Measurements from ENCODE around the gene KLHDC8A.

KLHDC8A gene

DNA sequence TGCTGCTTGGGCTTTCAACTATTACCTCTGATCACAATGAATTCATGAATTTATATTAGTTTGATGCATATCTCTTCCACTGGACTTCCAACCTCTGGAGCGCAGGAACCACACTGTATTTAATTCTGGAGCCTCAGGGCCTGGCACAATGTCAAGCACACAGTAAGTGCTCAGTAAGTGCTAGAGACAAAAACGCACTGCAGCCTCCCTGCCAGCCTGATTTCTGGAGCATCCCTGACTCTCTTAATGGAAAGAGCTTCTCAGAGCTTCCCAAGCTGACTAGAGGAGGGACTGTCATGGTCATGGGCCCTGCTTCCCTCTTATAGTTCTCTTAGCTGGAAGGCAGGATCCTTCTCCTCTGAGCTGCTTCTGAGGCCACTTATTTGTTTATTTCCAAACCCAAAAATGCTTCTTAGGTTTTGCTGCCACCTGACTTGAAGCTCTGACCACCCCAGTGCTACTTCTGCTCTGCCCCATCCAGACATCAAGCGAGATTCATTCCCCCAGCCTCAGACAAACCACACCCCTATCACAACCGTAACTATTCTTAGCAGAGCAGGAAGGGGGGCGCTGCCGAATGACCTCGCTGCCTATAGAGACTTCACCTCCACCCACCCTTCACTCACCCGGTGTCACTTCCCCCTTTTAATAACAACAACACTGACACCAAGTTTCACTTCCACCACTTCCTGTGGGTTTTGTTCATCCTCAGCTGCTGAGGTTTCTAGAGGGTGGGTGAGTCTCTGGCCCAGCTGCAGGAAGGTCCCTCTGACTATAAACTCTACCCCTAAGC lies 68.8 kb downstream of the KLHDC8A start:
- TF ChIP-seq, protein P1, sequence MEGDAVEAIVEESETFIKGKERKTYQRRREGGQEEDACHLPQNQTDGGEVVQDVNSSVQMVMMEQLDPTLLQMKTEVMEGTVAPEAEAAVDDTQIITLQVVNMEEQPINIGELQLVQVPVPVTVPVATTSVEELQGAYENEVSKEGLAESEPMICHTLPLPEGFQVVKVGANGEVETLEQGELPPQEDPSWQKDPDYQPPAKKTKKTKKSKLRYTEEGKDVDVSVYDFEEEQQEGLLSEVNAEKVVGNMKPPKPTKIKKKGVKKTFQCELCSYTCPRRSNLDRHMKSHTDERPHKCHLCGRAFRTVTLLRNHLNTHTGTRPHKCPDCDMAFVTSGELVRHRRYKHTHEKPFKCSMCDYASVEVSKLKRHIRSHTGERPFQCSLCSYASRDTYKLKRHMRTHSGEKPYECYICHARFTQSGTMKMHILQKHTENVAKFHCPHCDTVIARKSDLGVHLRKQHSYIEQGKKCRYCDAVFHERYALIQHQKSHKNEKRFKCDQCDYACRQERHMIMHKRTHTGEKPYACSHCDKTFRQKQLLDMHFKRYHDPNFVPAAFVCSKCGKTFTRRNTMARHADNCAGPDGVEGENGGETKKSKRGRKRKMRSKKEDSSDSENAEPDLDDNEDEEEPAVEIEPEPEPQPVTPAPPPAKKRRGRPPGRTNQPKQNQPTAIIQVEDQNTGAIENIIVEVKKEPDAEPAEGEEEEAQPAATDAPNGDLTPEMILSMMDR (IDR thresholded peaks at IDR 0.05; ENCODE audit: extremely low read depth, missing control alignments): no peak
- peak; percentile 88 for DNase-seq (ENCODE audit: low spot score)

DNA sequence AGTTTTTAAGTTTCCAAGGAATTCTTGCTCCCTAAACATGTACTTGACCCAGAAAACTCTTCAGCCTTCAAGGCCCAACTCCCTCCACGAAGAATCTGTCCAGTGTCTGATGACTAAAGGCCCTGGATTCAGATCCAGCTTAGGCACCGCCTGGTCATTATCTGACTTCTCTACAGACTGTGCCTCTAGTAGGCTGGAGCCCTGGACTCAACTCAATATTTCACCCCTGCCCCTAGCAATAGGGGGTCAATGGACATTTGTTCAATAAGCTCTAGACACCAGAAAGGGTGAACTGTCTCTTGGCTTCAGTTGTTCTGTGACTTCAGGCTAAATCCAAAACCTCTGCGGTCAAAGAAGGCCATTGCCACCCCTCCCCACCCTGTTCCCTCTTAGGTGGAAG lies 69.6 kb downstream of the KLHDC8A start:
- DNase-seq (ENCODE audit: low spot score): no peak

DNA sequence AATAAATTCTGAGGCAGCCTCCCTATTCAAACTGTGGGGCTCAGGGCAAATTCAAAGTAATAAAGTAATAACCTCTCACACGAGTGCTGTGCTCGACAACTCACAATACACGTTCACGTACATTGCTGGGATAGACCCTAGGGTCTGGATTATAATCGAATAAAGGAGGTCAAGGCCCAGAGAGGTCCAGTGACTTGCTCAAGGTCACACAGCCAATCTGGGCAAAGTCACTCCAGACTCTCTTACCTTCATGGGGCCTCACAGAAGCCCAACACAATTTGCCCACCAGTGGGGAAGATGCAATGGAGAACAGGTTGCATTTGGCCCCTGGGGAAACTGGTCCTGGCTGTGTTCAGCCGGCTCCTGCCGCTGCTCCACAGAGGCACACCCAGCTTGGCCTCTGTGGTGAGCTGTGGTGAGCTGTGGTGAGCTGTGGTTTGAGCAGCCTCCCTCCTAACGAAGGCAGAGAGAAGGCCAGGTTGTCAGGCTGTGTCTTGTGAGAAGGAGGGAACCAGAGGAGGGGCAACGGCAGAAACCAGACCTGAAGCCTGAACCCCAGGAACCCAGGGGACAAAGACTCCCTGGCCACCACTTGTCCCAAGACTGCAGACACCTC lies 70.3 kb downstream of the KLHDC8A start:
- TF ChIP-seq, protein P1 (IDR thresholded peaks at IDR 0.05; ENCODE audit: extremely low read depth, missing control alignments): no peak
- DNase-seq (ENCODE audit: low spot score): peak; percentile 65

More for the DNA sequence above, 69.6 kb downstream of the KLHDC8A start:
- TF ChIP-seq, protein P1 (IDR thresholded peaks at IDR 0.05; ENCODE audit: extremely low read depth, missing control alignments): no peak
